RPMI7951 (cell line): Measurements from ENCODE around the gene PPDPF. TPM values are rescaled to one million over a fixed set of nuclear protein-coding genes. Genes with fewer than 3 reads are reported as not detected.

Experiments
- DNase-seq: peaks from one replicate; pipeline ENCODE4 v3.0.0-alpha.2; 2012; ENCODE audit warnings: low read depth
- total RNA-seq: library from RNA; depleted of rRNA; stranded (reverse); fragments of >200 nt; shearing (Covaris generic); gene quantifications from 2 replicates; pipeline ENCODE4 v1.2.3, GENCODE V29; 2014

The PPDPF gene
- total RNA-seq, 1 experiment from 2014 or later, result 140 TPM

- peak; percentile 92 for DNase-seq
These were observed 17.1 kb downstream of the PPDPF start for GRCh38 chr20:63537525-63538203.

GRCh38 chr20:63538204-63539091, 17.9 kb downstream of the PPDPF start:
- DNase-seq, result no peak

- no peak for DNase-seq
These were observed 18.5 kb downstream of the PPDPF start for GRCh38 chr20:63539092-63539430.

GRCh38 chr20:63539441-63540370, 19.1 kb downstream of the PPDPF start:
- no peak for DNase-seq

GRCh38 chr20:63540417-63541186, 20.0 kb downstream of the PPDPF start:
- peak; percentile 80 for DNase-seq

GRCh38 chr20:63541371-63541770, 20.8 kb downstream of the PPDPF start:
- DNase-seq, result no peak

GRCh38 chr20:63542031-63542559, 21.5 kb downstream of the PPDPF start:
- no peak for DNase-seq

- no peak for DNase-seq
These were observed 22.1 kb downstream of the PPDPF start for GRCh38 chr20:63542696-63543095.

- DNase-seq, result no peak
These were observed 22.6 kb downstream of the PPDPF start for GRCh38 chr20:63543131-63543530.

GRCh38 chr20:63543733-63544132, 23.2 kb downstream of the PPDPF start:
- no peak for DNase-seq

GRCh38 chr20:63544241-63544957, 23.8 kb downstream of the PPDPF start:
- no peak for DNase-seq

- DNase-seq, result no peak
These were observed 24.5 kb downstream of the PPDPF start for GRCh38 chr20:63544958-63545516.

- no peak for DNase-seq
These were observed 25.2 kb downstream of the PPDPF start for GRCh38 chr20:63545814-63546213.

GRCh38 chr20:63546256-63546955, 25.8 kb downstream of the PPDPF start:
- DNase-seq, result no peak

- no peak for DNase-seq
These were observed 26.6 kb downstream of the PPDPF start for GRCh38 chr20:63546956-63547724.

- no peak for DNase-seq
These were observed 27.3 kb downstream of the PPDPF start, which contains the start of gene SRMS for GRCh38 chr20:63547725-63548480. SRMS (minus strand) TSS chr20:63547749; CDS start chr20:63547463, 286 bp downstream.

GRCh38 chr20:63548542-63548941, 28.0 kb downstream of the PPDPF start:
- DNase-seq, result no peak

- DNase-seq, result no peak
These were observed 28.5 kb downstream of the PPDPF start for GRCh38 chr20:63549019-63549418.
